Measurements from ENCODE around the gene DAB1. TPM values are rescaled to one million over a fixed set of nuclear protein-coding genes. Genes with fewer than 3 reads are reported as not detected.

DAB1 gene
- polyA plus RNA-seq, 1 experiment: 0.05 TPM

GRCh38 chr1:57376041-57376440 lies 47.8 kb downstream of the DAB1 start:
- no peaks in the 10 kb centered on the region for H3K9me3 ChIP-seq (ENCODE audit: control insufficient read depth, insufficient read depth, low read length)
- CTCF ChIA-PET: interaction anchor here (0.6 kb wide), 1 partner anchor 357 kb away, joined by 3 read pairs; no protein-coding TSS in a partner anchor
- TF ChIP-seq CTCF (IDR thresholded peaks at IDR 0.05; ENCODE audit: low read depth, low read length): no peak

GRCh38 chr1:57369889-57370288 lies 54.0 kb downstream of the DAB1 start:
- Histone ChIP-seq H3K27me3 (ENCODE audit: control insufficient read depth, insufficient read depth, low read length) (no peaks in the 10 kb centered on the region), H3K9me3 (ENCODE audit: control insufficient read depth, insufficient read depth, low read length) (peaks cover 8% of the 10 kb centered on the region; the same call in 1 of the 2 replicates), H3K4me3 (ENCODE audit: low read depth, low read length) (no peak overlapping the region), H3K27ac (ENCODE audit: low read depth, low read length) (no peak overlapping the region)
- ChIA-PET CTCF (no interaction called here), POLR2A (no interaction called here)
- no peak for TF ChIP-seq CTCF (IDR thresholded peaks at IDR 0.05; ENCODE audit: low read depth, low read length)
- no peak for DNase-seq (ENCODE audit: low read depth, low spot score)

More at GRCh38 chr1:57376041-57376440, 47.8 kb downstream of the DAB1 start:
- no peak for DNase-seq (ENCODE audit: low read depth, low spot score)
- H3K4me3 ChIP-seq (ENCODE audit: low read depth, low read length): no peak overlapping the region
- POLR2A ChIA-PET: no interaction called here
- no peaks in the 10 kb centered on the region for H3K27me3 ChIP-seq (ENCODE audit: control insufficient read depth, insufficient read depth, low read length)
- H3K27ac ChIP-seq (ENCODE audit: low read depth, low read length): no peak overlapping the region

GRCh38 chr1:57367945-57368344 lies 55.9 kb downstream of the DAB1 start:
- no peak for DNase-seq (ENCODE audit: low read depth, low spot score)
- ChIA-PET CTCF (no interaction called here), POLR2A (no interaction called here)
- no peak overlapping the region for H3K27ac ChIP-seq (ENCODE audit: low read depth, low read length)
- no peak for TF ChIP-seq CTCF (IDR thresholded peaks at IDR 0.05; ENCODE audit: low read depth, low read length)
- no peaks in the 10 kb centered on the region for H3K27me3 ChIP-seq (ENCODE audit: control insufficient read depth, insufficient read depth, low read length)
- peaks cover 8% of the 10 kb centered on the region; the same call in 1 of the 2 replicates for H3K9me3 ChIP-seq (ENCODE audit: control insufficient read depth, insufficient read depth, low read length)
- H3K4me3 ChIP-seq (ENCODE audit: low read depth, low read length): no peak overlapping the region

GRCh38 chr1:57363643-57364042 lies 60.2 kb downstream of the DAB1 start:
- H3K9me3 ChIP-seq (ENCODE audit: control insufficient read depth, insufficient read depth, low read length): peaks cover 8% of the 10 kb centered on the region; the same call in 1 of the 2 replicates
- ChIA-PET CTCF (no interaction called here), POLR2A (no interaction called here)
- no peak overlapping the region for H3K4me3 ChIP-seq (ENCODE audit: low read depth, low read length)
- H3K27me3 ChIP-seq (ENCODE audit: control insufficient read depth, insufficient read depth, low read length): no peaks in the 10 kb centered on the region
- no peak for DNase-seq (ENCODE audit: low read depth, low spot score)
- no peak overlapping the region for H3K27ac ChIP-seq (ENCODE audit: low read depth, low read length)
- TF ChIP-seq CTCF (IDR thresholded peaks at IDR 0.05; ENCODE audit: low read depth, low read length): no peak

- peaks cover 5% of the 10 kb centered on the region; the same call in 1 of the 2 replicates for H3K9me3 ChIP-seq (ENCODE audit: control insufficient read depth, insufficient read depth, low read length)
- no peak overlapping the region for H3K27ac ChIP-seq (ENCODE audit: low read depth, low read length)
- POLR2A ChIA-PET: no interaction called here
- TF ChIP-seq CTCF (IDR thresholded peaks at IDR 0.05; ENCODE audit: low read depth, low read length): no peak
- CTCF ChIA-PET: no interaction called here
- no peak overlapping the region for H3K4me3 ChIP-seq (ENCODE audit: low read depth, low read length)
- H3K27me3 ChIP-seq (ENCODE audit: control insufficient read depth, insufficient read depth, low read length): no peaks in the 10 kb centered on the region
- DNase-seq (ENCODE audit: low read depth, low spot score): no peak
These were observed 60.7 kb downstream of the DAB1 start for GRCh38 chr1:57363165-57363564.
